Measurements from ENCODE around the gene MYO6.

MYO6 gene

DNA sequence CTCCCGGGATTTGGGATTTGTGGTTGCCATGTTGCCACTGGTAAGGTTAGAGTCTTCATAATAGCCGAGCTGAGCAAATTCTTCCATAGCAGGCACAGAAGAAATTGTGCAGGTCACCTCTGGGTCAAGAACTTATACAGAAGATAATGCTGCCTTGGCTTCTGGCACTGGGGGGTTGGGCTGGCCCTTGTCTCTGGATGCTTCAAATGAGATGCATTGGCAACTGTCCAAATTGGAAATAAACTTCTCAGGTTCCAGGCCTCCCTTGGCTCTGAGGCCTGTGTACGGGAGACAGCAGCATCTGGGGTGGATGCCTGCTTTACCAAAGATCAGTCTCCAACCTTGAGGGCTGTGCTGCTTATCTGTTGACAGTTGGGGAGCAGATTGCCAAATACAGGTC, 26.2 kb downstream of the MYO6 start:
- peak overlapping the region; percentile 71 for H3K27ac ChIP-seq (ENCODE audit: extremely low read depth, low read depth, low read length)
- no peak overlapping the region for H3K4me3 ChIP-seq (ENCODE audit: low read depth, low read length)
- peaks cover 0 to 4% of the 10 kb centered on the region in 2 experiments; a peak in 1 of 3 replicates for H3K36me3 ChIP-seq (ENCODE audit: control insufficient read depth in 2 of 2, insufficient read depth in 1 of 2, low read length in 2 of 2)
- ChIA-PET CTCF (no interaction called here), POLR2A (interaction anchor here (2.3 kb wide), 1 partner anchor 26 kb away, joined by 6 read pairs; the partner anchor contains the start of gene MYO6)
- peaks cover 50% of the 10 kb centered on the region for H3K4me1 ChIP-seq (ENCODE audit: control insufficient read depth, insufficient read depth, low read length)
- H3K9me3 ChIP-seq (ENCODE audit: control insufficient read depth, insufficient read depth, low read depth, low read length), result no peaks in the 10 kb centered on the region
- TF ChIP-seq SETDB1 (IDR thresholded peaks at IDR 0.05; ENCODE audit: insufficient read length, low read length), result no peak
- peak; percentile 41; the same call in 1 of the 2 replicates for TF ChIP-seq ZNF600 (tag by site-specific recombination; IDR thresholded peaks at IDR 0.05)
- TF ChIP-seq ZNF843 (tag by site-specific recombination; IDR thresholded peaks at IDR 0.05), result 0 out of 2 replicates have a peak, but pooled peaks have one; percentile 41
- TF ChIP-seq ZNF664 (tag by site-specific recombination; IDR thresholded peaks at IDR 0.05), result no peak
- TF ChIP-seq, protein P1, sequence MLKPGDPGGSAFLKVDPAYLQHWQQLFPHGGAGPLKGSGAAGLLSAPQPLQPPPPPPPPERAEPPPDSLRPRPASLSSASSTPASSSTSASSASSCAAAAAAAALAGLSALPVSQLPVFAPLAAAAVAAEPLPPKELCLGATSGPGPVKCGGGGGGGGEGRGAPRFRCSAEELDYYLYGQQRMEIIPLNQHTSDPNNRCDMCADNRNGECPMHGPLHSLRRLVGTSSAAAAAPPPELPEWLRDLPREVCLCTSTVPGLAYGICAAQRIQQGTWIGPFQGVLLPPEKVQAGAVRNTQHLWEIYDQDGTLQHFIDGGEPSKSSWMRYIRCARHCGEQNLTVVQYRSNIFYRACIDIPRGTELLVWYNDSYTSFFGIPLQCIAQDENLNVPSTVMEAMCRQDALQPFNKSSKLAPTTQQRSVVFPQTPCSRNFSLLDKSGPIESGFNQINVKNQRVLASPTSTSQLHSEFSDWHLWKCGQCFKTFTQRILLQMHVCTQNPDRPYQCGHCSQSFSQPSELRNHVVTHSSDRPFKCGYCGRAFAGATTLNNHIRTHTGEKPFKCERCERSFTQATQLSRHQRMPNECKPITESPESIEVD (tag by site-specific recombination; IDR thresholded peaks at IDR 0.05), result peak; percentile 45; the same call in 1 of the 2 replicates
- TF ChIP-seq, protein P2, sequence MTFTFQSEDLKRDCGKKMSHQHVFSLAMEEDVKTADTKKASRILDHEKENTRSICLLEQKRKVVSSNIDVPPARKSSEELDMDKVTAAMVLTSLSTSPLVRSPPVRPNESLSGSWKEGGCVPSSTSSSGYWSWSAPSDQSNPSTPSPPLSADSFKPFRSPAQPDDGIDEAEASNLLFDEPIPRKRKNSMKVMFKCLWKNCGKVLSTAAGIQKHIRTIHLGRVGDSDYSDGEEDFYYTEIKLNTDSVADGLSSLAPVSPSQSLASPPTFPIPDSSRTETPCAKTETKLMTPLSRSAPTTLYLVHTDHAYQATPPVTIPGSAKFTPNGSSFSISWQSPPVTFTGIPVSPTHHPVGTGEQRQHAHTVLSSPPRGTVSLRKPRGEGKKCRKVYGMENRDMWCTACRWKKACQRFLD (tag by site-specific recombination; IDR thresholded peaks at IDR 0.05), result no peak
- TF ChIP-seq ZNF768 (tag by site-specific recombination; IDR thresholded peaks at IDR 0.05), result no peak
- TF ChIP-seq ZNF561 (tag by site-specific recombination; IDR thresholded peaks at IDR 0.05; ENCODE audit: borderline replicate concordance), result 0 out of 2 replicates have a peak, but pooled peaks have one; percentile 56
- peak; percentile 2; the same call in 1 of the 2 replicates for TF ChIP-seq ZNF654 (tag by site-specific recombination; IDR thresholded peaks at IDR 0.05; ENCODE audit: low read depth)
- TF ChIP-seq ZNF501 (tag by site-specific recombination; IDR thresholded peaks at IDR 0.05), result peak; percentile 55; the same call in 1 of the 2 replicates
- TF ChIP-seq KLF8 (tag by site-specific recombination; IDR thresholded peaks at IDR 0.05), result 0 out of 2 replicates have a peak, but pooled peaks have one; percentile 23
- TF ChIP-seq MZF1 (tag by site-specific recombination; IDR thresholded peaks at IDR 0.05; ENCODE audit: borderline replicate concordance), result peak; percentile 34; the same call in 1 of the 2 replicates
- peak; percentile 66 for TF ChIP-seq ZBTB17 (tag by site-specific recombination; IDR thresholded peaks at IDR 0.05)
- TF ChIP-seq ZNF155 (tag by site-specific recombination; IDR thresholded peaks at IDR 0.05), result no peak
- TF ChIP-seq ZNF366 (tag by site-specific recombination; conservative IDR thresholded peaks at IDR 0.05), result 0 out of 2 replicates have a peak, but pooled peaks have one; percentile 33
- peak; percentile 18; the same call in 1 of the 2 replicates for TF ChIP-seq ZBTB8A (tag by site-specific recombination; IDR thresholded peaks at IDR 0.05)
- peak; percentile 92 for TF ChIP-seq OSR2 (tag by site-specific recombination; IDR thresholded peaks at IDR 0.05)
- TF ChIP-seq, protein P3, sequence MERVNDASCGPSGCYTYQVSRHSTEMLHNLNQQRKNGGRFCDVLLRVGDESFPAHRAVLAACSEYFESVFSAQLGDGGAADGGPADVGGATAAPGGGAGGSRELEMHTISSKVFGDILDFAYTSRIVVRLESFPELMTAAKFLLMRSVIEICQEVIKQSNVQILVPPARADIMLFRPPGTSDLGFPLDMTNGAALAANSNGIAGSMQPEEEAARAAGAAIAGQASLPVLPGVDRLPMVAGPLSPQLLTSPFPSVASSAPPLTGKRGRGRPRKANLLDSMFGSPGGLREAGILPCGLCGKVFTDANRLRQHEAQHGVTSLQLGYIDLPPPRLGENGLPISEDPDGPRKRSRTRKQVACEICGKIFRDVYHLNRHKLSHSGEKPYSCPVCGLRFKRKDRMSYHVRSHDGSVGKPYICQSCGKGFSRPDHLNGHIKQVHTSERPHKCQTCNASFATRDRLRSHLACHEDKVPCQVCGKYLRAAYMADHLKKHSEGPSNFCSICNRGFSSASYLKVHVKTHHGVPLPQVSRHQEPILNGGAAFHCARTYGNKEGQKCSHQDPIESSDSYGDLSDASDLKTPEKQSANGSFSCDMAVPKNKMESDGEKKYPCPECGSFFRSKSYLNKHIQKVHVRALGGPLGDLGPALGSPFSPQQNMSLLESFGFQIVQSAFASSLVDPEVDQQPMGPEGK (tag by site-specific recombination; IDR thresholded peaks at IDR 0.05), result 0 out of 2 replicates have a peak, but pooled peaks have one; percentile 10
- TF ChIP-seq ZNF747 (tag by site-specific recombination; IDR thresholded peaks at IDR 0.05), result no peak
- 0 out of 2 replicates have a peak, but pooled peaks have one; percentile 40 for TF ChIP-seq WT1 (tag by site-specific recombination; IDR thresholded peaks at IDR 0.05)
- no peak for TF ChIP-seq ZNF610 (tag by site-specific recombination; IDR thresholded peaks at IDR 0.05; ENCODE audit: borderline replicate concordance)
- TF ChIP-seq ZNF114 (tag by site-specific recombination; IDR thresholded peaks at IDR 0.05), result no peak
- no peak for TF ChIP-seq ZNF626 (tag by site-specific recombination; IDR thresholded peaks at IDR 0.05)
- TF ChIP-seq, protein P4, sequence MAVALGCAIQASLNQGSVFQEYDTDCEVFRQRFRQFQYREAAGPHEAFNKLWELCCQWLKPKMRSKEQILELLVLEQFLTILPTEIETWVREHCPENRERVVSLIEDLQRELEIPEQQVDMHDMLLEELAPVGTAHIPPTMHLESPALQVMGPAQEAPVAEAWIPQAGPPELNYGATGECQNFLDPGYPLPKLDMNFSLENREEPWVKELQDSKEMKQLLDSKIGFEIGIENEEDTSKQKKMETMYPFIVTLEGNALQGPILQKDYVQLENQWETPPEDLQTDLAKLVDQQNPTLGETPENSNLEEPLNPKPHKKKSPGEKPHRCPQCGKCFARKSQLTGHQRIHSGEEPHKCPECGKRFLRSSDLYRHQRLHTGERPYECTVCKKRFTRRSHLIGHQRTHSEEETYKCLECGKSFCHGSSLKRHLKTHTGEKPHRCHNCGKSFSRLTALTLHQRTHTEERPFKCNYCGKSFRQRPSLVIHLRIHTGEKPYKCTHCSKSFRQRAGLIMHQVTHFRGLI (tag by site-specific recombination; IDR thresholded peaks at IDR 0.05), result peak; percentile 52; the same call in 1 of the 2 replicates
- 0 out of 2 replicates have a peak, but pooled peaks have one; percentile 23 for TF ChIP-seq ZEB2 (tag by site-specific recombination; IDR thresholded peaks at IDR 0.05)
- TF ChIP-seq ZFP37 (tag by site-specific recombination; IDR thresholded peaks at IDR 0.05), result no peak
- TF ChIP-seq, protein P5, sequence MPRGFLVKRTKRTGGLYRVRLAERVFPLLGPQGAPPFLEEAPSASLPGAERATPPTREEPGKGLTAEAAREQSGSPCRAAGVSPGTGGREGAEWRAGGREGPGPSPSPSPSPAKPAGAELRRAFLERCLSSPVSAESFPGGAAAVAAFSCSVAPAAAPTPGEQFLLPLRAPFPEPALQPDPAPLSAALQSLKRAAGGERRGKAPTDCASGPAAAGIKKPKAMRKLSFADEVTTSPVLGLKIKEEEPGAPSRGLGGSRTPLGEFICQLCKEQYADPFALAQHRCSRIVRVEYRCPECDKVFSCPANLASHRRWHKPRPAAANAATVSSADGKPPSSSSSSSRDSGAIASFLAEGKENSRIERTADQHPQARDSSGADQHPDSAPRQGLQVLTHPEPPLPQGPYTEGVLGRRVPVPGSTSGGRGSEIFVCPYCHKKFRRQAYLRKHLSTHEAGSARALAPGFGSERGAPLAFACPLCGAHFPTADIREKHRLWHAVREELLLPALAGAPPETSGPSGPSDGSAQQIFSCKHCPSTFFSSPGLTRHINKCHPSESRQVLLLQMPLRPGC (tag by site-specific recombination; IDR thresholded peaks at IDR 0.05), result no peak
- peak; percentile 27; the same call in 1 of the 2 replicates for TF ChIP-seq ZNF558 (tag by site-specific recombination; IDR thresholded peaks at IDR 0.05)
- TF ChIP-seq ZNF776 (tag by site-specific recombination; IDR thresholded peaks at IDR 0.05; ENCODE audit: borderline replicate concordance), result no peak
- TF ChIP-seq IKZF3 (tag by site-specific recombination; IDR thresholded peaks at IDR 0.05), result peak; percentile 39; the same call in 1 of the 2 replicates
- TF ChIP-seq ZNF202 (tag by site-specific recombination; IDR thresholded peaks at IDR 0.05; ENCODE audit: borderline replicate concordance), result no peak
- no peak for TF ChIP-seq HOXC10 (CRISPR knock-in tag; IDR thresholded peaks at IDR 0.05)
